IPS DF 6.9 (cell line): ENCODE measurements around the gene GTSE1.

Experiments
- DNase-seq: peaks from one replicate; pipeline ENCODE4 v3.0.0-alpha.2; 2013; ENCODE audit warnings: low read depth, low spot score
- H3K27ac ChIP-seq: one replicate; pipeline ENCODE4 v1.5.1; 2013; ENCODE audit warnings: low read length, control low read depth
- H3K27me3 ChIP-seq: 2 replicates; pipeline ENCODE4 v1.6.1; 2013; ENCODE audit warnings: mild to moderate bottlenecking, low read length; ENCODE audit not compliant: control insufficient read depth, insufficient read depth
- H3K36me3 ChIP-seq: 2 replicates; pipeline ENCODE4 v1.6.1; 2013; ENCODE audit warnings: low read length; ENCODE audit not compliant: control insufficient read depth, insufficient read depth
- H3K4me1 ChIP-seq: 2 replicates; pipeline ENCODE4 v1.6.1; 2013; ENCODE audit warnings: low read length; ENCODE audit not compliant: control insufficient read depth, insufficient read depth
- H3K4me3 ChIP-seq: 2 replicates; pipeline ENCODE4 v1.5.1; 2013; ENCODE audit warnings: mild to moderate bottlenecking, low read length
- H3K9me3 ChIP-seq: 2 replicates; pipeline ENCODE4 v1.6.1; 2013; ENCODE audit warnings: low read length, inconsistent platforms; ENCODE audit not compliant: control insufficient read depth, insufficient read depth
- WGBS: extraction: QIAGEN DNeasy Blood & Tissue Kit; methylation state at CpG from one replicate; pipeline ENCODE4 v1.1.7; 2013; ENCODE audit warnings: mixed read lengths, missing lambda C conversion rate; ENCODE audit not compliant: insufficient read length, insufficient coverage; 5-methylcytosine and 5-hydroxymethylcytosine counted together

The GTSE1 gene

DNA sequence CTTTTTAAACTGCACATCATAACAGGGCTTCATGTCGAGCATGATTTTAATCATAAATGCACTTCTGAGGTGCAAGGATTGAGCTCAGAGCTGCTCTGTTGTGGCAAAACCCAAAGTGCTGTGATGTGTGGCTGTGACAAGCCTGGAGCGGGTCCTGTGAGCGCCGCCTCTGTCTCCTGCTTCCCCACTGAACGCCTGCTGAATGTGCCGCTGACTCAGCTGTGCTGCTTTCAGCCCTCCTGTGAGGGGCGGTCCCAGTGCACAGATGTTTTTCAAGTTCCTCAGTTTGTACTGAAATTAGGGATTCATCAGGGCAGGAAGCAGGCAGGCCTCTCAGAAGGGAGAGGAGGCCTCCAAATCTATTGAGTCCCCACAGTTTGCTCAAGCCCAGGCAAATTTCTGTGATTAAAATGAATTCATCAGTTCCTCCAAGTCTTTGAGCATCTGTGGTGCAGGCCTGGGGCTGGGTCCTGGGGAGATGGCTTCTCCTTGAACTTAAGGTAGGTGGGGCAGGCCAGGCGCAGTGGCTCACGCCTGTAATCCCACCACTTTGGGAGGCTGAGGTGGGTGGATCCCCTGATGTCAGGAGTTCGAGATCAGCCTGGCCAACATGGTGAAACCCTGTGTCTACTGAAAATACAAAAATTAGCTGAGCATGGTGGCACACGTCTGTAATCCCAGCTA, 3.0 kb upstream of the GTSE1 start:
- Histone ChIP-seq H3K27me3 (no peaks in the 10 kb centered on the region), H3K27ac (no peak overlapping the region), H3K4me1 (no peaks in the 10 kb centered on the region), H3K4me3 (no peak overlapping the region), H3K36me3 (peaks cover 3% of the 10 kb centered on the region; the same call in 1 of the 2 replicates), H3K9me3 (no peaks in the 10 kb centered on the region)
- DNase-seq = no peak
- WGBS = no CpG with 5 or more reads among the region's 11 CpGs

DNA sequence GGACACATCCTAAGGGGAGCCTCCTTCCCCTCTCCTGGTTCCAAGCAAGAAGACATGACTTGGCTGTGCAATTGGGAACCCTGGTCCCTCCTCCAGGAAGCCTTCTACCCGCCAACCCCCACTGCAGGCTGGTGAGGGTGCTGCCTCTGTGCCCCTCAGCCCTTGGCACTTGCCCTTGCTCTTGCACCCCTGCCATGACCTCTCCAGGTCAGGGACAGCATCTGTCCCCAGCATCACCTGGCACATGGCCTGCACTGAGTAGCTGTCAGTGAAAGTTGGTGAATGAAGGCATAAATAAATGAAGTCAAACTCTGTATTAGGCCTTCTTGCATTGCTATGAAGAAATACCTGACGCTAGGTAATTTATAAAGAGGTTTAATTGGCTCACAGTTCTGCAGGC, 1.9 kb upstream of the GTSE1 start:
- no peaks in the 10 kb centered on the region for H3K4me1 ChIP-seq
- H3K27ac ChIP-seq = no peak overlapping the region
- DNase-seq = no peak
- no peaks in the 10 kb centered on the region for H3K9me3 ChIP-seq
- no peak overlapping the region for H3K4me3 ChIP-seq
- WGBS = no CpG with 5 or more reads among the region's 2 CpGs
- H3K36me3 ChIP-seq = peaks cover 8% of the 10 kb centered on the region; the same call in 1 of the 2 replicates
- H3K27me3 ChIP-seq = no peaks in the 10 kb centered on the region

DNA sequence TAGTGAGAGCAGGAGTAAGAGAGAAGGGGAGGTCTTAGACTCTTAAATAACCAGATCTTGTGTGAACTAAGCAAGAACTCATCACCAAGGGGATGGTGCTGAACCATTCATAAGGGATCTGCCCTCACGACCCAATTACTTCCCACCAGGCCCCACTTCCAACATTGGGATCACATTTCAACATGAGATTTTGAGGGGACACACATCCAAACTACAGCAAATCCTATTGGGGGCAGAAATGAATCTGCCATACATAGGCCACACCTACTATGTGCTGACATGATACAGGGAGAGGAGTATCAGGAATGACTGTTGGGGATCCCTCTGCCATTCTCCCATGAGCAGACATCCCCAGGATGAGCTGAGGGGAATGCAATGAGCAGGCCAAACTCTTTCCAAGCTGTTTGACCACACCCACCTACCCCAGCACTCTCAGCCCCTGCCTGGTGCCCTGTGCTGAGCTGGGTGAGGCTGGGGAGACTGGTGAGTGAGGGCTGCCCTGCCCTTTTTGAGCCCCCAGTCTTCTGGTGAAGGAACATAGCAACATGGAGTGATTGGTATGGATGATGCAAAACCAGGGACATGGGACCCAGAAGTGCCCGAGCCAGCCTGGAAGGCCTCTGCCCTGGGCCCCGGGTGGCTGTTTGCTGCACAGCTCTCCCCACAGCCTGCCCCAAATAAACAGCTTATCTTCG, 1.2 kb upstream of the GTSE1 start:
- Histone ChIP-seq H3K27me3 (no peaks in the 10 kb centered on the region), H3K36me3 (peaks cover 11% of the 10 kb centered on the region), H3K27ac (no peak overlapping the region), H3K9me3 (no peaks in the 10 kb centered on the region), H3K4me3 (no peak overlapping the region), H3K4me1 (no peaks in the 10 kb centered on the region)
- DNase-seq = no peak
- no CpG with 5 or more reads among the region's 4 CpGs for whole genome bisulfite sequencing

DNA sequence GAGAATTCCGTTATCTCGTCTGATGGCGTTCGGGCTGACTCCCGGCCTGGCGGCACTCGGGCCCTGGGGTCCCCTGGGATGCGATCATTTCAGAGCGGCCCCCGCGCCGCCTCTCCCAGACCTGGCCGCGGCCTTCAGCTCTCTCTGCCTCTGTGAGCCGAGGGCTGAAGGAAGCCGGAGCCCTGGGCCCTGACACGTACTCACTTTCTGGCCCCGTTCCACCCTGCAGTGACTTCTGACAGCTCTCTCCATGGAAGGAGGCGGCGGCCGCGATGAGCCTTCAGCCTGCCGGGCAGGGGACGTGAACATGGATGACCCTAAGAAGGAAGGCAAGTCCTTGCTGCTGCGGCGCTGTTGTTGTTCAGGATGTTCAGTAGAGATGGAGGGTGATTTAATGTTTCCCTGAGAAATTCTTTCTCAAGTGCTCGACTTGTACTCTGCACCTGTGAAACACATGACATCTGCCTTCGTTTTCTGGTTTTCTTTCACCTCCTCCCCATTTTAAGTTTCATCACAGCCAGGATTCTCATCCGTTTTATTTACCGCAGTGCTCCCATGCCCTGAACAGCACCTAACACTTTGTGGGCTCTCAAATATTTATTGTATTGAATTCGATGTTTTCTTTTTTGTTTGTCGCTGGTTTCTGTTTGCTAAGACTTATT, 612 bp downstream of the GTSE1 start:
- no peak overlapping the region for H3K27ac ChIP-seq
- H3K27me3 ChIP-seq = no peaks in the 10 kb centered on the region
- no peaks in the 10 kb centered on the region for H3K4me1 ChIP-seq
- peak overlapping the region; percentile 67 for H3K4me3 ChIP-seq
- no CpG with 5 or more reads among the region's 32 CpGs for WGBS
- H3K36me3 ChIP-seq = peaks cover 17% of the 10 kb centered on the region
- H3K9me3 ChIP-seq = no peaks in the 10 kb centered on the region
- no peak for DNase-seq

DNA sequence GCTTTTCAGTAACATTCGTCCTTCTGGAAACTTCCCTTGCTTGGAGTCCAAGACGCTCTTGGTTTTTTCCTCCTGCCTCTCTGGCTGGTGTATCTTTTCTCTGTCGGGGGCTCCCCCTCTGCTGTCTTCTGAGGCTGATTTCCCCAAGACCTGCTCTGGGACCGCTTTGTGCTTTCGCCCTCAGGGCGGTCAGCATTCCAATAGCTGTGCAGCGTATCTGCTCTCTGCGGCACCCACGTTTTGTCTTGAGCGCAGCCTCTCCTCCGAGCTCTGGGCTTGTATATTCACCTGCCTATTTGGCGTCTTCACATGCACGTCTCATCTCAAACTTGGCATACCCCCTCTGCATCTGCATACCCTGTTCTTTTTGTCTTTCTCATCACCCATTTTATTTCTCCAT, 2.4 kb downstream of the GTSE1 start:
- no peak overlapping the region for H3K27ac ChIP-seq

DNA sequence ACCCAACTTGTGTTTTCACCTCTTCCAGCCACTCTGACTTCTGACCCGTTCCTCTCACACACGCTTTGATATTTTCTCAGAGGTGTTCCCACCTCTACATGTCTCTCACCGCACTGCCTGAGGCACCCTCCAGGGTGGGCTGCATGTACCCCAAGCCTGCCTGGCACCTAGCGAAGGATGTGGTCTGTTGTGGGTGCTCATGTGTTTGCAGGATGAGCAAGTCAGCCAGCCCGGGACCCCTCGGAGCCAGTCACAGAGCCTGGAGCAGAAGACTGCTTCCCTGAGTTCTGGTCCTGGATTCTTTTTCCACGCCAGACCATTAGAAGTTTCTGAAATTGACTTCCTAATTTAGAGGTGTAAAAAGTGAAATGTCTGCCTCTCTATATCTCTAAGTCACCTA, 3.8 kb downstream of the GTSE1 start:
- Histone ChIP-seq H3K4me3 (no peak overlapping the region), H3K4me1 (no peaks in the 10 kb centered on the region), H3K27ac (no peak overlapping the region), H3K9me3 (no peaks in the 10 kb centered on the region), H3K36me3 (peaks cover 13% of the 10 kb centered on the region), H3K27me3 (no peaks in the 10 kb centered on the region)
- no CpG with 5 or more reads among the region's 7 CpGs for WGBS
- no peak for DNase-seq

More for the DNA sequence above, 2.4 kb downstream of the GTSE1 start:
- no peak for DNase-seq
- no peak overlapping the region for H3K4me3 ChIP-seq
- H3K9me3 ChIP-seq = no peaks in the 10 kb centered on the region
- no peaks in the 10 kb centered on the region for H3K4me1 ChIP-seq
- no CpG with 5 or more reads among the region's 13 CpGs for WGBS
- H3K36me3 ChIP-seq = peaks cover 13% of the 10 kb centered on the region
- no peaks in the 10 kb centered on the region for H3K27me3 ChIP-seq

DNA sequence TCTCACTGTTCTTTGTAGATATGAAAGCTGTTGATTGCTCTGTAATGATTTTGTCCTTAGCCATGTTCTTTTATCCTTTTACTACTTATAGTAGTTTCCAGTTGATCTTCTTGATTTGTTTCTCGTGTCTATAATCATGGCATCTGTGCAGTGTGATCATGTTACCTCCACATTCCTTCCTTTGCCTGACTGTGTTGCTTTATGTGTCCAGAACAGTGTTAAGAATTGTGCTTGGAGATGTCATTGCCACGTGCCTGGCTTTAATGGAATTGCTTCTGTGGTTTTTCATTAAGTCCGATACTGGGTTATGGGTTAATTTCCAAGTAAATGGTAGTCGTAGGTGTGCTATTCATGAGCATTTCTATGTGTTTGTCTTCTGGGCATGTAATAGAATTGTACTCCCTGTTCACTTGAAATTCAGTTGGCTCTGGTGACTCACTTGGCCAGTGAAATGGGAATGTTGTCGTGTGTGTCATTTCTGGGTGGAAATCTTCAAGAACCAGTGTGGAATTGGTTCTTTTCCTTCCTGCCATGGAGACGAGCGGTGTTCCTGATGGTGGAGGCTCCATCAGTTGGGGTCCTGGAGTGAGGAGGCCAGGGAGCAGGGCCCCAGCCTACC, 6.8 kb downstream of the GTSE1 start:
- Histone ChIP-seq H3K27ac (no peak overlapping the region), H3K36me3 (peaks cover 13% of the 10 kb centered on the region), H3K4me1 (no peaks in the 10 kb centered on the region), H3K4me3 (no peak overlapping the region), H3K27me3 (no peaks in the 10 kb centered on the region), H3K9me3 (no peaks in the 10 kb centered on the region)
- no CpG with 5 or more reads among the region's 7 CpGs for WGBS
- no peak for DNase-seq

DNA sequence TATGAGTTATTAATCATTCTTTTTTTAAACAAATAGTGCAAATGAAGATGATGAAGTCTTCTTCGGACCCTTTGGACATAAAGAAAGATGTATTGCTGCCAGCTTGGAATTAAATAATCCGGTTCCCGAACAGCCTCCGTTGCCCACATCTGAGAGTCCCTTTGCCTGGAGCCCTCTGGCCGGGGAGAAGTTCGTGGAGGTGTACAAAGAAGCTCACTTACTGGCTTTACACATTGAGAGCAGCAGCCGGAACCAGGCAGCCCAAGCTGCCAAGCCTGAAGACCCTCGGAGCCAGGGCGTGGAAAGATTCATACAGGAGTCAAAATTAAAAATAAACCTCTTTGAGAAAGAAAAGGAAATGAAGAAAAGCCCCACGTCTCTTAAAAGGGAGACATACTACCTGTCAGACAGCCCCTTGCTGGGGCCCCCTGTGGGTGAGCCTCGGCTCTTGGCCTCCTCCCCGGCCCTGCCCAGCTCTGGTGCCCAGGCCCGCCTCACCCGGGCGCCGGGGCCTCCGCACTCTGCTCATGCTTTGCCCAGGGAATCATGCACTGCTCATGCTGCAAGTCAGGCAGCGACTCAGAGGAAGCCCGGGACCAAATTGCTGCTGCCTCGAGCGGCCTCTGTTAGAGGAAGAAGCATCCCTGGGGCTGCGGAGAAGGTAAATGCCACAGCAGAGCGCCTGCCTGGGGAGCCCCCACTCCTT, 11.8 kb downstream of the GTSE1 start:
- Histone ChIP-seq H3K27me3 (no peaks in the 10 kb centered on the region), H3K4me3 (no peak overlapping the region), H3K9me3 (no peaks in the 10 kb centered on the region), H3K36me3 (peaks cover 14% of the 10 kb centered on the region), H3K27ac (no peak overlapping the region), H3K4me1 (no peaks in the 10 kb centered on the region)
- DNase-seq = no peak
- WGBS = no CpG with 5 or more reads among the region's 23 CpGs

DNA sequence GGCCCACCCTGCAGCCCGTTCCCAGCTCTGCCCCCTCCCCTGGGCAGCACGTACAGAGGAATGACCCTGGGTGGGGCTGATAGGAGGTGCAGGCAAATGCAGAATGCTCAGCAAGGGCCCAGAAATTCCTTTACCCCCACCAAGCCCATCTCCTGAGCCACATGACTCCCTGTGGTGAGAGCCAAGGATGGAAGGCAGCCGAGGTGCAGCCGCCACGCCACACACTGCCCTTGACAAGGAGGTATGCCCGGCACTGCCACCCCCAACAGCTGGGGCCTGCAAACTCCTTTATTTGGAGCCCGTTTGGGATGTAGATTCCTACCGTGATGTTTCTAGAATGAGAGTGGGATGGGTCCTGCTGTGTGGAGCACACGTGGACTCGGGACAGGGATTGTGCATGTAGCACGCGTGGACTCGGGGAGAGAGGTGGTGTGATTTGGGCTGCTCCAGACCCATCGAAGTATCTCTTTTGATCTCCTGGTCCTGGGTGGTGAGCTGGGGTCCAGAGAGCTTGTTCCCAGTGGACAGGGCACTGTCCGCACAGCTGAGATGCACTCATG, 12.9 kb downstream of the GTSE1 start:
- WGBS = no CpG with 5 or more reads among the region's 15 CpGs
- H3K4me1 ChIP-seq = no peaks in the 10 kb centered on the region
- DNase-seq = no peak
- no peak overlapping the region for H3K4me3 ChIP-seq
- peaks cover 16% of the 10 kb centered on the region for H3K36me3 ChIP-seq
- H3K27me3 ChIP-seq = no peaks in the 10 kb centered on the region
- H3K27ac ChIP-seq = no peak overlapping the region
- H3K9me3 ChIP-seq = no peaks in the 10 kb centered on the region

DNA sequence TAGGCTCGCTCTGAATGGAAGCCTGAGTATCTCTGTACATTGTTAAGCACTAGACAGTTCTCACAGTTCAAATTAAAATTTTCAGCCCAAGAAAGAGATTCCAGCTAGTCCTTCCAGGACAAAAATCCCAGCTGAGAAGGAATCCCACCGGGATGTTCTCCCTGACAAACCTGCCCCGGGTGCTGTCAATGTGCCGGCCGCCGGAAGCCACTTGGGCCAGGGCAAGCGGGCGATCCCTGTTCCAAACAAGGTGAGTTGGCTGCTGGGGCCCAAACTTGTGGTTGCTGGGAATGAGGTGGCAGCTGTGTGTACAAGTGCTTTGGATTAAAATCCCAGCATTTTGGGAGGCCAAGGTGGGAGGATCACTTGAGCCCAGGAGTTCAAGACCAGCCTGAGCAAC, 15.4 kb downstream of the GTSE1 start:
- Histone ChIP-seq H3K4me1 (no peaks in the 10 kb centered on the region), H3K27ac (no peak overlapping the region), H3K27me3 (no peaks in the 10 kb centered on the region), H3K36me3 (peaks cover 16% of the 10 kb centered on the region), H3K9me3 (no peaks in the 10 kb centered on the region), H3K4me3 (no peak overlapping the region)
- WGBS = no CpG with 5 or more reads among the region's 8 CpGs
- no peak for DNase-seq
